IMR-90 (cell line): ENCODE measurements around the gene SYNGR4. TPM values are rescaled to one million over a fixed set of nuclear protein-coding genes. Genes with fewer than 3 reads are reported as not detected.

Experiments used
- ATAC-seq: fragments of 200-7000 bp; cut with Tn5 transposase; 2 replicates; pipeline ENCODE4 v1.9.1; 2020; ENCODE audit warnings: low read depth, mild to moderate bottlenecking, moderate library complexity
- BruUV-seq: library from RNA; stranded (reverse); fragments of 400-500 nt; replicated peaks from 2 replicates; lab custom pipeline; 2021; lab: Mats Ljungman, UMichigan
- CTCF ChIA-PET: fragments of 300-600 bp; formaldehyde crosslinking; extraction: SDS; loops from one replicate; lab custom pipeline; 2021; ENCODE audit warnings: antibody characterized with exemption; lab: Yijun Ruan, JAX
- POLR2A ChIA-PET: fragments of 300-600 bp; sonication (Branson Sonifier 250); formaldehyde crosslinking; loops from one replicate; lab custom pipeline; 2022; ENCODE audit warnings: antibody characterized with exemption; ENCODE audit not compliant: unreplicated experiment; lab: Charles Lee
- DNase-seq: peaks from one replicate; pipeline ENCODE4 v3.0.0; 2013
- H2AFZ ChIP-seq: replicated peaks from 2 replicates; pipeline ENCODE3; 2013; ENCODE audit warnings: low read length, mild to moderate bottlenecking; ENCODE audit not compliant: poor library complexity
- H2AK5ac ChIP-seq: 2 replicates; pipeline ENCODE4 v1.6.1; 2013; ENCODE audit warnings: low read depth, low read length, inconsistent platforms
- H2AK9ac ChIP-seq: replicated peaks from 2 replicates; pipeline ENCODE3; 2013; ENCODE audit warnings: mild to moderate bottlenecking, low read depth, low read length, moderate library complexity; ENCODE audit not compliant: poor library complexity
- H2BK120ac ChIP-seq: 2 replicates; pipeline ENCODE4 v1.6.1; 2013; ENCODE audit warnings: low read depth, low read length, inconsistent platforms
- H2BK15ac ChIP-seq: 3 replicates; pipeline ENCODE4 v1.6.1; 2013; ENCODE audit warnings: low read depth, low read length, inconsistent platforms
- H2BK20ac ChIP-seq: 2 replicates; pipeline ENCODE4 v1.6.1; 2013; ENCODE audit warnings: low read depth, mild to moderate bottlenecking, inconsistent platforms, low read length, moderate library complexity
- H2BK5ac ChIP-seq: 2 replicates; pipeline ENCODE4 v1.6.1; 2013; ENCODE audit warnings: mild to moderate bottlenecking, low read depth, low read length, inconsistent platforms; ENCODE audit not compliant: poor library complexity, severe bottlenecking
- H3K14ac ChIP-seq: replicated peaks from 2 replicates; pipeline ENCODE4 v1.6.1; 2013; ENCODE audit warnings: low read depth, low read length, inconsistent platforms
- H3K18ac ChIP-seq: 2 replicates; pipeline ENCODE4 v1.6.1; 2013; ENCODE audit warnings: low read depth, low read length, control low read depth
- H3K23ac ChIP-seq: 2 replicates; pipeline ENCODE4 v1.6.1; 2013; ENCODE audit warnings: low read depth, low read length, inconsistent platforms
- H3K27ac ChIP-seq: 2 replicates; pipeline ENCODE4 v1.5.1; 2013; ENCODE audit warnings: mild to moderate bottlenecking, control low read depth, low read length; ENCODE audit not compliant: insufficient read depth
- H3K27me3 ChIP-seq: 2 replicates; pipeline ENCODE4 v1.6.1; 2013; ENCODE audit warnings: low read length; ENCODE audit not compliant: control insufficient read depth, insufficient read depth
- H3K36me3 ChIP-seq: 2 replicates; pipeline ENCODE4 v1.6.1; 2013; ENCODE audit warnings: low read length, mixed read lengths; ENCODE audit not compliant: control insufficient read depth, insufficient read depth
- H3K4ac ChIP-seq: 2 replicates; pipeline ENCODE4 v1.6.1; 2013; ENCODE audit warnings: low read depth, low read length, inconsistent platforms
- H3K4me1 ChIP-seq: 2 replicates; pipeline ENCODE4 v1.6.1; 2013; ENCODE audit warnings: low read length, mixed read lengths; ENCODE audit not compliant: control insufficient read depth, insufficient read depth
- H3K4me2 ChIP-seq: 2 replicates; pipeline ENCODE4 v1.6.1; 2013; ENCODE audit warnings: low read depth, mild to moderate bottlenecking, control low read depth, low read length, moderate library complexity
- H3K4me3 ChIP-seq: 2 replicates; pipeline ENCODE4 v1.5.1; 2013; ENCODE audit warnings: low read depth, mild to moderate bottlenecking, control low read depth, low read length, moderate library complexity; ENCODE audit not compliant: insufficient read depth
- H3K56ac ChIP-seq: 2 replicates; pipeline ENCODE4 v1.6.1; 2013; ENCODE audit warnings: low read length, inconsistent platforms; ENCODE audit not compliant: insufficient read depth; ENCODE audit errors: extremely low read depth
- H3K79me1 ChIP-seq, 2 experiments: 2 replicates each; pipeline ENCODE4 v1.6.1; 2013; ENCODE audit warnings: low read length in 2 of 2, inconsistent platforms in 1 of 2, low read depth in 1 of 2
- H3K9ac ChIP-seq: 2 replicates; pipeline ENCODE4 v1.6.1; 2013; ENCODE audit warnings: low read depth, low read length, control low read depth
- H3K9me1 ChIP-seq: 2 replicates; pipeline ENCODE4 v1.6.1; 2013; ENCODE audit warnings: low read length, inconsistent platforms; ENCODE audit not compliant: insufficient read depth
- H3K9me3 ChIP-seq: 2 replicates; pipeline ENCODE4 v1.6.1; 2013; ENCODE audit warnings: low read length; ENCODE audit not compliant: control insufficient read depth, insufficient read depth
- H4K20me1 ChIP-seq: 2 replicates; pipeline ENCODE4 v1.6.1; 2013; ENCODE audit warnings: low read length, inconsistent platforms; ENCODE audit not compliant: insufficient read depth
- H4K5ac ChIP-seq: 2 replicates; pipeline ENCODE4 v1.6.1; 2013; ENCODE audit warnings: mild to moderate bottlenecking, low read depth, low read length, control low read depth
- H4K8ac ChIP-seq, 2 experiments: 2 replicates each; pipeline ENCODE4 v1.6.1; 2013; ENCODE audit warnings: low read depth in 2 of 2, low read length in 2 of 2, control low read depth in 1 of 2, inconsistent platforms in 1 of 2
- H4K91ac ChIP-seq: 2 replicates; pipeline ENCODE4 v1.6.1; 2013; ENCODE audit warnings: low read depth, low read length, inconsistent platforms; ENCODE audit not compliant: insufficient read depth
- CEBPB ChIP-seq: IDR thresholded peaks from 2 replicates; pipeline ENCODE4 v1.6.1; 2012; ENCODE audit warnings: low read depth, low read length, improper control_type of control experiment
- CHD1 ChIP-seq: IDR thresholded peaks from 2 replicates; pipeline ENCODE4 v1.6.1; 2012; ENCODE audit warnings: low read depth, low read length, improper control_type of control experiment
- FOS ChIP-seq: fragments of 150-350 bp; IDR thresholded peaks from 2 replicates; pipeline ENCODE4 v1.6.1; 2016; ENCODE audit warnings: low read depth, low read length
- MAFK ChIP-seq: IDR thresholded peaks from 2 replicates; pipeline ENCODE4 v1.6.1; 2012; ENCODE audit warnings: low read depth, low read length, improper control_type of control experiment
- MAZ ChIP-seq: IDR thresholded peaks from 2 replicates; pipeline ENCODE4 v1.6.1; 2012; ENCODE audit warnings: low read depth, mild to moderate bottlenecking, low read length, improper control_type of control experiment, moderate library complexity, borderline replicate concordance
- MXI1 ChIP-seq: IDR thresholded peaks from 2 replicates; pipeline ENCODE4 v1.6.1; 2012; ENCODE audit warnings: low read depth, mild to moderate bottlenecking, low read length, moderate library complexity, borderline replicate concordance
- NFE2L2 ChIP-seq: fragments of 150-350 bp; IDR thresholded peaks from 2 replicates; pipeline ENCODE4 v1.6.1; 2016; ENCODE audit warnings: low read depth, mild to moderate bottlenecking, low read length
- POLR2A ChIP-seq: IDR thresholded peaks from 2 replicates; pipeline ENCODE4 v1.6.1; 2012; ENCODE audit warnings: mild to moderate bottlenecking, low read depth, low read length
- RAD21 ChIP-seq: IDR thresholded peaks from 2 replicates; pipeline ENCODE4 v1.6.1; 2012; ENCODE audit warnings: low read length, improper control_type of control experiment
- RCOR1 ChIP-seq: IDR thresholded peaks from 2 replicates; pipeline ENCODE4 v1.6.1; 2012; ENCODE audit warnings: mild to moderate bottlenecking, low read length, improper control_type of control experiment; ENCODE audit not compliant: insufficient replicate concordance
- RFX5 ChIP-seq: IDR thresholded peaks from 2 replicates; pipeline ENCODE4 v1.8.0; 2012; ENCODE audit warnings: low read depth, mild to moderate bottlenecking, low read length, moderate library complexity
- SMC3 ChIP-seq: fragments of 150-350 bp; IDR thresholded peaks from 2 replicates; pipeline ENCODE4 v1.6.1; 2016; ENCODE audit warnings: low read depth, mild to moderate bottlenecking, antibody characterized with exemption, low read length, moderate library complexity
- USF2 ChIP-seq: fragments of 150-350 bp; IDR thresholded peaks from 2 replicates; pipeline ENCODE4 v1.6.1; 2017; ENCODE audit warnings: mild to moderate bottlenecking, antibody characterized with exemption, low read length, low read depth
- WGBS, 2 experiments: methylation state at CpG; one replicate each; pipeline versions ENCODE4 v1.1.5 to v1.1.7; 2013; ENCODE audit warnings: missing lambda C conversion rate in 2 of 2; ENCODE audit not compliant: insufficient read length in 1 of 2; ENCODE audit errors: extremely low coverage in 2 of 2; 5-methylcytosine and 5-hydroxymethylcytosine counted together
- dilution Hi-C: fragments of 300-500 bp; cut with HindIII; formaldehyde crosslinking; loops from one replicate; pipeline ENCODE4 v1.14.3; 2018; ENCODE audit warnings: low sequenced_read_pairs; ENCODE audit not compliant: unreplicated experiment
- in situ Hi-C: fragments of 300-500 bp; cut with MboI; formaldehyde crosslinking; loops from 3 replicates; pipeline ENCODE4 v1.14.3; 2019; ENCODE audit warnings: low sequenced_read_pairs, inconsistent platforms, mixed read lengths
- intact Hi-C: fragments of 100-400 bp; cut with micrococcal nuclease; formaldehyde crosslinking; loops from 2 replicates; pipeline ENCODE4 v1.10.0; 2022
- polyA plus RNA-seq, 3 experiments: library from polyadenylated mRNA; depleted of rRNA; stranded (reverse); fragments of >200 nt; gene quantifications; 2 replicates each; pipeline ENCODE4 v1.2.3, GENCODE V29; 2012; ENCODE audit warnings: low replicate concordance in 1 of 3
- total RNA-seq: library from RNA; depleted of rRNA; stranded (reverse); fragments of >200 nt; gene quantifications from 2 replicates; pipeline ENCODE4 v1.2.3, GENCODE V29; 2012

SYNGR4 gene
- total and polyA plus RNA-seq, 2 of the 4 experiments (the other 2 are of a cell fraction), result not detected

- TF ChIP-seq USF2 (peak; percentile 21; the same call in 1 of the 2 replicates), RFX5 (no peak), MXI1 (peak; percentile 57; the same call in 1 of the 2 replicates)
Measured at GRCh38 chr19:48333467-48334384, 30.4 kb upstream of the SYNGR4 start (continued).

- H3K4me3 ChIP-seq, result no peak overlapping the region
- no peak overlapping the region for H2BK20ac ChIP-seq
- H2AK5ac ChIP-seq, result no peak overlapping the region
- no peak overlapping the region for H2AK9ac ChIP-seq
- ATAC-seq (no peak), DNase-seq (no peak)
- H3K4me2 ChIP-seq, result no peak overlapping the region
- no peak overlapping the region for H3K14ac ChIP-seq
- H4K5ac ChIP-seq, result no peak overlapping the region
- no peak overlapping the region for H3K23ac ChIP-seq
- dilution Hi-C loops, result no loop called here
- WGBS, 2 experiments, result 91% methylated on average over 10 of the region's 14 CpGs; no CpG with 5 or more reads in 1 of the 2 experiments
- in situ Hi-C loops, result no loop called here
- BruUV-seq, result no TSS peak
- H3K27ac ChIP-seq, result no peak overlapping the region
- no peak overlapping the region for H3K18ac ChIP-seq
- no peak overlapping the region for H2BK120ac ChIP-seq
- H3K4ac ChIP-seq, result no peak overlapping the region
- no peak overlapping the region for H3K9ac ChIP-seq
- POLR2A ChIA-PET, result no interaction called here
- no peak overlapping the region for H2BK5ac ChIP-seq
- no peaks in the 10 kb centered on the region for H4K20me1 ChIP-seq
- H2AFZ ChIP-seq, result no peak overlapping the region
- H2BK15ac ChIP-seq, result no peak overlapping the region
- H3K27me3 ChIP-seq, result no peaks in the 10 kb centered on the region
- peaks cover 4% of the 10 kb centered on the region for H3K4me1 ChIP-seq
- no peak overlapping the region for H3K56ac ChIP-seq
- H3K36me3 ChIP-seq, result no peaks in the 10 kb centered on the region
- no peaks in the 10 kb centered on the region for H3K79me1 ChIP-seq
- H4K91ac ChIP-seq, result no peak overlapping the region
- no peak overlapping the region for H4K8ac ChIP-seq
- H3K9me1 ChIP-seq, result peaks cover 7% of the 10 kb centered on the region
- CTCF ChIA-PET, result no interaction called here
- intact Hi-C loops, result no loop called here
- H3K9me3 ChIP-seq, result no peaks in the 10 kb centered on the region
- no peak for TF ChIP-seq NFE2L2
- no peak for TF ChIP-seq CEBPB
- no peak for TF ChIP-seq POLR2A
- TF ChIP-seq USF2, result no peak
- TF ChIP-seq RAD21, result no peak
- TF ChIP-seq CHD1, result no peak
- no peak for TF ChIP-seq RCOR1
- no peak for TF ChIP-seq MAZ
- no peak for TF ChIP-seq MAFK
- TF ChIP-seq RFX5, result no peak
- TF ChIP-seq SMC3, result no peak
- no peak for TF ChIP-seq FOS
Measured at GRCh38 chr19:48338253-48338755, 25.9 kb upstream of the SYNGR4 start.
